Effector CD4-positive, alpha-beta T cell (primary cell): ENCODE measurements around the gene KCNJ2.

Experiments
- DNase-seq: peaks from one replicate; pipeline ENCODE4 v3.0.0-alpha.2; 2020

KCNJ2 gene

DNA sequence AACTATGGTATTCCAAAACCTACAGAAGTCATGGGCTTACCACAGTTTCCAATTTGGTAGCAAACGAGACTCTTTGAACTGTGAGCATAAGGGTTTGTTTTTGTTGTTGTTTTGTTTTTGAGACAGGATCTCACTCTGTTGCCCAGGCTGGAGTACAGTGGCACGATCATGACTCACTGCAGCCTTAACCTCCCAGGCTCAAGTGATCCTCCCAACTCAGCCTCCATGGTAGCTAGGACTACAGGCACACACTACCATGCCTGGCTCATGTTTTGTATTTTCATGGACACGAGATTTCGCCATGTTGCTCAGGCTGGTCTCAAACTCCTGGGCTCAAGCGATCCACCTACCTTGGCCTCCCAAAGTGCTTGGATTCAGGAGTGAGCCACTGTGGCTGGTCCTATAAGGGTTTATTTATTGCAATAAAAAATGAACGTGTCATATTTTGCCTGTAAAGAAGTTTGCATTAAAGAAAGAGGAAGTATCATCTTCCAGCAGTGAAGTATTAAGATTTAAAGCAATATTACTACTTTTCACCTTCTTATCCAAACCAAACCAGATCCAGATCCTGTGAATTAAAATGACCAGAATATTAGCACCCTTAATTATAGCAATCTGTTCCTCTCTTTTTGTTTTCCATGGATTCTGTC is 37.2 kb downstream of the KCNJ2 start:
- DNase-seq: no peak

DNA sequence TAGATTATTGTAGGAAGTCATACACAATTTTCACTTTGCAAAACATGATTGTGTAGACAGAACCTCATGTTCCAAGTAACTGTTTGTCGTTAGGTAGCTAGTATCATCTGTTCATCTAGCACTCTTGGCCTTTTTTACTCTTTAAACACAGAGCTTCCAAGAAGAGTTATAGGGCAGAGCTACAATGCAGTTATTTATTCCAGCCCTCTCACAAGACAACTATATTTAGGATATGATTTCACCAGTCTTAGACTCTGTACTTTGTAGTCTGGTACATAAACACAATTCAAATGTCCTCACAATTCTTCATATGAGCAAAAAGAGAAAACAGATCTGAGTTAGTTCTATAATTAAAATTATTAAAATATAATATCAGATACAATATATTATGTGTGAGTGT is 37.9 kb downstream of the KCNJ2 start:
- no peak for DNase-seq

DNA sequence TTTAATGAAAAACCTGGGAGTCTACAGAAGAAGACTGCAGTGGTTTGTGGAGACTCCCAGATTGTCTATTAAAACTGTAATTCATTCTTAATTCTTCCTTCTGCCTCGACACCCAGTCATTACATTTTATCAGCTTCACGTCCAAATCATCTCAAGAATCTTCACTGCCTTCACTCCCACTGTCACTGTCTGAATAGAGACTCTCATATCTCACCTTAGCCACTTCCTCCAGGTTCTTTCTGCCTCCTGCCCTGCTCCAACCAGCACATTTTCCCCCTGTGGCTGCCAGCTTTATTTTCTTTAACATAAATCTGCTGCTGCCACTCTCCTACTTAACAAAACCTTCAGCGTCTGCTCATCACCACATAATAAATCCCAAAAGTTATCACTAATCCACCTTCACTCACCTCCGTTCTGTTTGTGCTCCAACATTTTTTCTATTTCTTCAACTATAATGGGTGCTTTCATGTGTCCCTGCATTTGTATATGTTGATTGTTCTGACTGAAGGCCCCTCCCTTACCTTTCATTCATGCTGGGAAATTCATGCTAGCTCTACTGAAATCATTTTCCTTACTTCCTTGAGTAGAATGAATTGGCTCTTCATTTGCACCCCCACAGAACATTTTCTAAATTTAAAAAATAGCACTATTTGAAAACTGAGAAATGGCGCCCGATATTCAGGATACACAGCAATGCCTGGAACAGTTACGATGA is 38.9 kb downstream of the KCNJ2 start:
- no peak for DNase-seq

DNA sequence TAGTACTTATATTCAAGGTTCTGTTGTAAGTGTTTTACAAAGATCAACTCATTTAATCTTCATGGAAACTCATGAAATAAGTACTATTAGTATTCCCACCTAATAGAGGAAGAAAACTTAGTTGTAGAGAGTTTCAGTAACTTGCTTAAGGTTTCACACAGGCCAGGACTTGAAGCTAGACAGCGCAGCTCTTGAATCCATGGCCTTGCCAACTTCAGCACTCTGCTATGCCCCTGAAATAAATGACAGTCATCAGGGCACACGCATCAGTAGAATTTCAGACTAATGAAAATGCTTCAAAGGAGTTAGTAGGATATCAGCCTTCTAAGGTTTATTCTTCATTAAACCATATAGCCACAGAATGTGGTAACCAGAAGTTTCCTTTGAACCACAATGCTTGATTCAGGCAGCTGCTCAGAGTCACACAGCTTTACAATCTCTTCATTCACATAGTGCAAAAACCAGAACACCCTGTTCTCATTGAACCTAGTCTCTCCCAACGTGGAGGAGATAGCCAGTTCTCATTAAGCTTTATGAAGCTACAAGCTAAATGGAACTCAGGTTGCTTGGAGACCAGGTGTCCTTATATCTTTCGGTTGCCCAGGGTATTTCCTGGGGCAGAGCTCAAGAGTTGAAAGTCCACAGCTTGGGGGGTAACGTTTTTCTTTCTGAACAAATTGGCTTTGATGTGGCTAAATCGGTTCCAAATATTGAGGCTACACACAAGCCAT is 39.7 kb downstream of the KCNJ2 start:
- no peak for DNase-seq

DNA sequence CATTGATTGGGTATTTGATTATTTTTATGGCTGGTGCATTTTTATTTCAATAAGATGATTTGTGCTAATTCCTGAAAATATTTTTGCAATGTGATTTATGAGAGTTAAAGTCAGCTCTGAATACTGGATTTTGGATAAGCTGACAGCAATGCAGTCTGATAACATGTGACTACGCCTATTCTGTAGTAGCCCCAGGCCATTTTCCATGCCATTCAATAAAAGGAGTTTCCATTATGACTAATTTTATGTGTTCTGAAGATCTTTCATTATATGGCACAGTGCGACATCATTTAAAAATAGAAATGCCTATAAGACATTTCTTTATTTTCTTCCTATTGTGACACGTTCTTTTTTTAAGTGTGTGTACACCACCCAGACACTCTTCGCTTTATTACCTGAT is 46.3 kb downstream of the KCNJ2 start:
- DNase-seq: no peak

DNA sequence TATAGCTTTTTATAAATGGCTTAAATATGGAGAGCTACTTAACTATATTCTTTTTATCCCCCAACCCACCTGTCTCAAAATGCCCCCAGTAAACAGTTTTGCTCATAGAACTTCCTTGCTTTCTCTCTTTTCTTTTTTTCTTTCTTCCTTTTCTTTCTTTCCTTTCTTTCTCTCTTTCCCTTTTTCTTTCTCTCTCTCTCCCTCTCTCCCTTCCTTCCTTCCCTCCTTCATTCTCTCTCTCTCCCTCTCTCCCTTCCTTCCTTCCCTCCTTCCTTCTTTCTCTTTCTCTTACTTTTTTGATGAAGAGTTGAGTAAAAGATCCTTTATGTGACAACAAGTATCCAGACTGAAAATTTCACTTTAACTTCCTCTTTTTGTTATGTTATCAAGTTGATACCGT is 48.2 kb downstream of the KCNJ2 start:
- no peak for DNase-seq

DNA sequence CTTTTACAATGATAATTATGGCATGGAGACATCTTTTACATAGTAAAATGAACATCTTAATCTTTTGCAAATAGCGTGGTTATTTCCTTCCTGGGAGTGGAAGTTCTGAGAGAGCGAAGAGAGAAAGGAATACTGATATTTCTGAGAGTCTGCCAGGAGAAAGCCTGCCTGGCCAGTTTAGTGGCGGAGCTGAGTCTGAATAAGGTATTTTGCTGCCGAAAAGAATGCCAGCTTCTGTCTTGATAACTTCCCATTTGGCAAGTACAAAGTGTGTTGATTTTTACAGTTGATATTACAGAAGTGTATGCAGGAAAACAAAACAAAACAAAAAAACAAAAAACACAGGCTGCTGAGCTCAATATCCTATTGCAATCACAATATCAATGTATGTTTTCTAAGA is 55.9 kb downstream of the KCNJ2 start:
- DNase-seq: no peak
